Ovary (tissue), 3 donors: Measurements from ENCODE around the gene BAK1.

Experiments
- EP300 ChIP-seq: sonication (generic); formaldehyde crosslinking; IDR thresholded peaks from one replicate; pipeline ENCODE4 v1.6.1; 2017; ENCODE audit warnings: antibody characterized with exemption
- POLR2A ChIP-seq: fragments of 450-650 bp; IDR thresholded peaks from one replicate; pipeline ENCODE4 v1.6.1; 2017; ENCODE audit warnings: antibody characterized with exemption, mild to moderate bottlenecking, moderate library complexity
- TF ChIP-seq, protein P1 (sequence below), 3 donors: fragments of 450-650 bp in 2 of 3; fragments of 200-600 bp in 1 of 3; IDR thresholded peaks; one replicate each; pipeline versions ENCODE4 v1.5.1 to v1.8.0; 2016 to 2022; ENCODE audit warnings: antibody characterized with exemption in 3 of 3, mild to moderate bottlenecking in 1 of 3
- donor health status: DM: no; HTN: no; CAD: no.

DNA sequence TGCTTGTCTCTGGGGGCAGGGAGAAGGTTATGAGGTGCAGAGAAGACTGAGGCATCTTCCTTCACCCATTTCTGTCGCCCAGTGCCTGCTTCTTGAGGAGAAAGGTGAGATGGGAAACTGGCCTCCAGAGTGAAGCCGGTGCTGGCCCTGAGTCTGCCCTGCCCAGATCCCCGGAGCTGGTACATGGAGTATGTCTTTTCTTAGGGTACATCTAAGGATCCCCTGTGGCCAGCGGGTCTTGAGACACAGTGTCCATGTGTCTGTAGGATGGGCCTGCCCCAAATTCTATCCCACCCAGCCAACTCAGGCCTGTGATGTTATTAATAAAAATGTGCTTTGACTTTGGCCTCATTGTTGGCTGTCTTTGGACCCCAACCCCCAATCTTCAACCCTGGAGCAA lies 8.8 kb upstream of the BAK1 start:
- TF ChIP-seq, protein P1, sequence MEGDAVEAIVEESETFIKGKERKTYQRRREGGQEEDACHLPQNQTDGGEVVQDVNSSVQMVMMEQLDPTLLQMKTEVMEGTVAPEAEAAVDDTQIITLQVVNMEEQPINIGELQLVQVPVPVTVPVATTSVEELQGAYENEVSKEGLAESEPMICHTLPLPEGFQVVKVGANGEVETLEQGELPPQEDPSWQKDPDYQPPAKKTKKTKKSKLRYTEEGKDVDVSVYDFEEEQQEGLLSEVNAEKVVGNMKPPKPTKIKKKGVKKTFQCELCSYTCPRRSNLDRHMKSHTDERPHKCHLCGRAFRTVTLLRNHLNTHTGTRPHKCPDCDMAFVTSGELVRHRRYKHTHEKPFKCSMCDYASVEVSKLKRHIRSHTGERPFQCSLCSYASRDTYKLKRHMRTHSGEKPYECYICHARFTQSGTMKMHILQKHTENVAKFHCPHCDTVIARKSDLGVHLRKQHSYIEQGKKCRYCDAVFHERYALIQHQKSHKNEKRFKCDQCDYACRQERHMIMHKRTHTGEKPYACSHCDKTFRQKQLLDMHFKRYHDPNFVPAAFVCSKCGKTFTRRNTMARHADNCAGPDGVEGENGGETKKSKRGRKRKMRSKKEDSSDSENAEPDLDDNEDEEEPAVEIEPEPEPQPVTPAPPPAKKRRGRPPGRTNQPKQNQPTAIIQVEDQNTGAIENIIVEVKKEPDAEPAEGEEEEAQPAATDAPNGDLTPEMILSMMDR (IDR thresholded peaks at IDR 0.05), result no peak
- no peak for TF ChIP-seq EP300
- no peak for TF ChIP-seq POLR2A
